DND-41 (cell line): ENCODE measurements around the gene MKNK1.
A peak's percentile ranks its signal among the peaks of the same experiment; 100 is the strongest.

Experiments
- ATAC-seq: fragments of 200-7000 bp; cut with Tn5 transposase; 3 replicates; pipeline ENCODE4 v1.9.1; 2021; ENCODE audit warnings: low read depth; ENCODE audit not compliant: insufficient read depth
- DNase-seq: peaks from one replicate; pipeline ENCODE4 v3.0.0-alpha.2; 2020
- H2AFZ ChIP-seq: 2 replicates; pipeline ENCODE4 v1.6.0; 2012; ENCODE audit warnings: low read depth, low read length
- H3K27ac ChIP-seq: 2 replicates; pipeline ENCODE4 v1.5.1; 2012; ENCODE audit warnings: low read length, inconsistent platforms
- H3K27me3 ChIP-seq: fragments of 200-600 bp; sonication (generic); 2 replicates; pipeline ENCODE4 v1.6.0; 2012; ENCODE audit warnings: low read length, mild to moderate bottlenecking, inconsistent platforms; ENCODE audit not compliant: insufficient read depth, poor library complexity
- H3K36me3 ChIP-seq: 2 replicates; pipeline ENCODE4 v1.5.1; 2012; ENCODE audit warnings: low read length, inconsistent platforms; ENCODE audit not compliant: insufficient read depth
- H3K4me1 ChIP-seq: 2 replicates; pipeline ENCODE4 v1.5.1; 2012; ENCODE audit warnings: mild to moderate bottlenecking, low read length; ENCODE audit not compliant: insufficient read depth
- H3K4me2 ChIP-seq: 2 replicates; pipeline ENCODE4 v1.6.0; 2012; ENCODE audit warnings: mild to moderate bottlenecking, moderate library complexity, low read length, inconsistent platforms; ENCODE audit not compliant: insufficient read depth
- H3K4me3 ChIP-seq, 2 experiments: fragments of 200-600 bp in 1 of 2; shearing (Covaris generic) in 1 of 2; 2 replicates each; pipeline ENCODE4 v1.5.1; 2012 to 2016; ENCODE audit warnings: inconsistent platforms in 2 of 2, low read length in 2 of 2, mild to moderate bottlenecking in 2 of 2, low read depth in 1 of 2, moderate library complexity in 1 of 2
- H3K79me2 ChIP-seq: 2 replicates; pipeline ENCODE4 v1.6.0; 2012; ENCODE audit warnings: low read length, inconsistent platforms; ENCODE audit not compliant: insufficient read depth
- H3K9ac ChIP-seq: 2 replicates; pipeline ENCODE4 v1.6.0; 2012; ENCODE audit warnings: low read depth, mild to moderate bottlenecking, inconsistent platforms, low read length, moderate library complexity
- H3K9me3 ChIP-seq: 2 replicates; pipeline ENCODE4 v1.5.1; 2012; ENCODE audit warnings: low read length, moderate library complexity, mild to moderate bottlenecking, inconsistent platforms; ENCODE audit not compliant: insufficient read depth, severe bottlenecking
- H4K20me1 ChIP-seq: 2 replicates; pipeline ENCODE4 v1.6.0; 2012; ENCODE audit warnings: low read length; ENCODE audit not compliant: insufficient read depth
- EZH2 ChIP-seq: IDR thresholded peaks from 3 replicates; pipeline ENCODE4 v1.6.1; 2012; ENCODE audit warnings: borderline replicate concordance, low read depth, mild to moderate bottlenecking, moderate library complexity, low read length, inconsistent platforms; ENCODE audit not compliant: severe bottlenecking
- TF ChIP-seq, protein P1 (sequence below): IDR thresholded peaks from 2 replicates; pipeline ENCODE4 v1.5.1; 2012; ENCODE audit warnings: borderline replicate concordance, low read length, moderate library complexity, mild to moderate bottlenecking; ENCODE audit not compliant: poor library complexity, severe bottlenecking; ENCODE audit errors: extremely low read depth

The MKNK1 gene

DNA sequence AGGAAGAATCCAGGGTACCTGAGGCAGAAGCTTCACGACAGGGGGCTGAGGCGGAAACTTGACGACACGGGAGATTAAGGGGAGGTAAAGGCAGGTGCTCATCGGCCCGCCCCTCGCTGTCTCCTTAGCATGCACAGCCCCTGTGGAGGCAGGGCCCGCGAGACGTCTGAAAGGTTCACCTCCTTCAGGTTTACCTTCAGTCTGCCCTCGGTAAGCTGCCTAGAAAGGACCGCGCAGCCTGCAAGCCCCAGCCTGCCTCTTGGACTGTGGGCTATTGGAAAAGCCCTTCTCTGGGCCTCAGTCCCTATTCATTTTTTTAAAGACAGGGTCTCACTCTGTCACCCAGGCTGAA lies 81.1 kb downstream of the MKNK1 start:
- Histone ChIP-seq H3K27ac (no peak overlapping the region), H3K4me3 (no peak overlapping the region), H3K4me2 (no peak overlapping the region), H3K79me2 (no peaks in the 10 kb centered on the region), H3K9me3 (no peaks in the 10 kb centered on the region), H2AFZ (no peak overlapping the region), H3K4me1 (no peaks in the 10 kb centered on the region), H3K27me3 (peaks cover 30% of the 10 kb centered on the region), H4K20me1 (no peaks in the 10 kb centered on the region; the same call in 1 of the 2 replicates), H3K9ac (no peak overlapping the region), H3K36me3 (no peaks in the 10 kb centered on the region)
- TF ChIP-seq, protein P1, sequence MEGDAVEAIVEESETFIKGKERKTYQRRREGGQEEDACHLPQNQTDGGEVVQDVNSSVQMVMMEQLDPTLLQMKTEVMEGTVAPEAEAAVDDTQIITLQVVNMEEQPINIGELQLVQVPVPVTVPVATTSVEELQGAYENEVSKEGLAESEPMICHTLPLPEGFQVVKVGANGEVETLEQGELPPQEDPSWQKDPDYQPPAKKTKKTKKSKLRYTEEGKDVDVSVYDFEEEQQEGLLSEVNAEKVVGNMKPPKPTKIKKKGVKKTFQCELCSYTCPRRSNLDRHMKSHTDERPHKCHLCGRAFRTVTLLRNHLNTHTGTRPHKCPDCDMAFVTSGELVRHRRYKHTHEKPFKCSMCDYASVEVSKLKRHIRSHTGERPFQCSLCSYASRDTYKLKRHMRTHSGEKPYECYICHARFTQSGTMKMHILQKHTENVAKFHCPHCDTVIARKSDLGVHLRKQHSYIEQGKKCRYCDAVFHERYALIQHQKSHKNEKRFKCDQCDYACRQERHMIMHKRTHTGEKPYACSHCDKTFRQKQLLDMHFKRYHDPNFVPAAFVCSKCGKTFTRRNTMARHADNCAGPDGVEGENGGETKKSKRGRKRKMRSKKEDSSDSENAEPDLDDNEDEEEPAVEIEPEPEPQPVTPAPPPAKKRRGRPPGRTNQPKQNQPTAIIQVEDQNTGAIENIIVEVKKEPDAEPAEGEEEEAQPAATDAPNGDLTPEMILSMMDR: no peak
- no peak for TF ChIP-seq EZH2
- DNase-seq (no peak), ATAC-seq (no peak)

DNA sequence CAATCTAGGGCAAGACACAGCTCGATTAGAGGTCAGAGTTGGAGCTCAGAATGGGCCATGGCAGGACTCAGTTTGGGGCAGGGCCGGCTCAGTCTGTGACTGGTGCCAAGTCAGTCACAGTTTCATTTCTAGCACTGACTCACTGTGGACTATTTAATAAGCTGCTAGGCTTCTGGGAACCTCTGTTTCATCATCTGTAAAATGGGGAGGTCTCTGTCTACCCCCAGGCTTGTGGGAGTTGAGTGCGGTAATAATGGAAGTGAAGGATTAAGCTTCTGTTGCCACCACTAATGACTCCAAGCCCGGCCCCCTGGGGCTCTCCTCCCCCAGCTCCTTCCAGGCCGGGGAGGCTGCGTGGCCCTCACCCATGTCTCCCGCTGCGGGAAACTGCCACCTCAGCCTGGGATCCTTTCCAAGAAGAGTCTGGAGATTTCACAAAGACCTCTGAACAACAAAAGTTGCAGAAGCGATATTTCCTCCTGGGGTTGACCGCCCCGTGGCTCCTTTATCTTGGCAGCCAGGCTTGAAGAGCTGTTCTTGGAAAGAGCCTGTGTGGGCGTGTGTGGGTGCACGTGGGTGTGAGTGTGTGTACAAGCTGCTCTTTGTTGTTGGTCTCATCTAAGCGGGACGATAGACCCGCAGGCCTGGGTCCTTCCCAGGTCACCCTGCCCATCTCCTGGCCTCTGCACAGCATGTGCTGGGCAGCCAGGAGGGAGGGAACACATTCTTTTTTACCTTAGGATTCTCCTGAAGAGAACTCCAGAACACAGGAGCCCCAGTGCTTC lies 81.7 kb downstream of the MKNK1 start:
- H3K9me3 ChIP-seq: no peaks in the 10 kb centered on the region
- H4K20me1 ChIP-seq: no peaks in the 10 kb centered on the region; the same call in 1 of the 2 replicates
- no peaks in the 10 kb centered on the region for H3K36me3 ChIP-seq
- no peak for TF ChIP-seq EZH2
- TF ChIP-seq, protein P1: no peak
- no peak overlapping the region for H3K4me3 ChIP-seq
- no peak overlapping the region for H3K4me2 ChIP-seq
- peak; percentile 51; the same call in 1 of the 3 replicates for ATAC-seq
- no peak overlapping the region for H3K9ac ChIP-seq
- no peak overlapping the region for H3K27ac ChIP-seq
- no peaks in the 10 kb centered on the region for H3K79me2 ChIP-seq
- H3K27me3 ChIP-seq: peaks cover 30% of the 10 kb centered on the region
- DNase-seq: no peak
- no peaks in the 10 kb centered on the region for H3K4me1 ChIP-seq
- no peak overlapping the region; the same call in 1 of the 2 replicates for H2AFZ ChIP-seq

DNA sequence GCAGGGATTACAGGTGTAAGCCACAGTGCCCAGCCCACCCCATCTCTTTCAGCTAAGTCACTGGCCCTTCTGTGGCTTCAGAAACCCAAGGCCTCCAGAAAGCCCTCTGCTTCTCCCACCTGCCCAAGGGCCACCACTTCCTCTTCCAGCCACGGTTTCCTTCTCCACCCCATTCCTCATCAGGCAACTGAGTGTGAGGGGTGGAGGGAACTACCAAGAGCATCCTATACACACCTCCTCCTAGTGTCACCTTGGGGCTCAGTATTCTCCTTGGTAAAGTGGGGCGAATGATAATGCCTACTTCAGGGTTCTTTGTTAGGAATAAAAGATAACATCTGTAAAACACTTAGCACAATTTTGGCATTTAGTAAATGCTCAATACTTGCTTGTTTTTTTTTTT lies 82.7 kb downstream of the MKNK1 start:
- H3K4me2 ChIP-seq: no peak overlapping the region
- no peak overlapping the region for H3K4me3 ChIP-seq
- no peak overlapping the region for H3K9ac ChIP-seq
- no peaks in the 10 kb centered on the region; the same call in 1 of the 2 replicates for H4K20me1 ChIP-seq
- DNase-seq (no peak), ATAC-seq (no peak)
- H3K79me2 ChIP-seq: no peaks in the 10 kb centered on the region
- H3K36me3 ChIP-seq: no peaks in the 10 kb centered on the region
- no peaks in the 10 kb centered on the region for H3K9me3 ChIP-seq
- H2AFZ ChIP-seq: no peak overlapping the region
- peaks cover 33% of the 10 kb centered on the region for H3K27me3 ChIP-seq
- no peaks in the 10 kb centered on the region for H3K4me1 ChIP-seq
- no peak overlapping the region for H3K27ac ChIP-seq
- TF ChIP-seq, protein P1: no peak
- TF ChIP-seq EZH2: no peak
